ENCODE data around the gene FRMD1.

Gene FRMD1

GRCh38 chr6:168026925-168027324, 52.1 kb downstream of the FRMD1 start:
- no peak for DNase-seq

GRCh38 chr6:168025831-168026710, 52.9 kb downstream of the FRMD1 start:
- DNase-seq = no peak

GRCh38 chr6:168024951-168025510, 54.0 kb downstream of the FRMD1 start:
- DNase-seq = no peak

- DNase-seq = no peak
Observed at GRCh38 chr6:168022488-168023321, 56.3 kb downstream of the FRMD1 start.

GRCh38 chr6:168021581-168021980, 57.4 kb downstream of the FRMD1 start:
- no peak for DNase-seq

- no peak for DNase-seq
Observed at GRCh38 chr6:168020242-168020641, 58.8 kb downstream of the FRMD1 start.

- DNase-seq = no peak
Observed at GRCh38 chr6:168018664-168019063, 60.3 kb downstream of the FRMD1 start.

- no peak for DNase-seq
Observed at GRCh38 chr6:168017629-168018028, 61.4 kb downstream of the FRMD1 start.

GRCh38 chr6:168016721-168017525, 62.1 kb downstream of the FRMD1 start:
- DNase-seq = no peak

- DNase-seq = no peak
Observed at GRCh38 chr6:168016176-168016620, 62.8 kb downstream of the FRMD1 start.

- DNase-seq = no peak
Observed at GRCh38 chr6:168015482-168016175, 63.4 kb downstream of the FRMD1 start.

- no peak for DNase-seq
Observed at GRCh38 chr6:168015009-168015408, 64.0 kb downstream of the FRMD1 start.

- DNase-seq = no peak
Observed at GRCh38 chr6:168014428-168014827, 64.6 kb downstream of the FRMD1 start.

- DNase-seq = no peak
Observed at GRCh38 chr6:168013250-168013915, 65.6 kb downstream of the FRMD1 start.

- DNase-seq = no peak
Observed at GRCh38 chr6:168012431-168013249, 66.4 kb downstream of the FRMD1 start.

GRCh38 chr6:168011291-168011690, 67.7 kb downstream of the FRMD1 start:
- no peak for DNase-seq

GRCh38 chr6:168009331-168009730, 69.7 kb downstream of the FRMD1 start:
- no peak for DNase-seq

GRCh38 chr6:168007592-168008338, 71.2 kb downstream of the FRMD1 start:
- no peak for DNase-seq

GRCh38 chr6:168005796-168006195, 73.2 kb downstream of the FRMD1 start:
- DNase-seq = no peak
